ENCODE data around the gene P2RY14.
"Not testable (repeated sequence)": the region's sequence is repeated elsewhere in the genome, so short reads cannot be mapped to it uniquely, and the experiment has no call there.

Gene P2RY14

GRCh38 chr3:151259664-151260063 is 18.7 kb downstream of the P2RY14 start:
- DNase-seq (ENCODE audit: low read depth) = peak; percentile 77

GRCh38 chr3:151256749-151257148 is 21.6 kb downstream of the P2RY14 start:
- DNase-seq (ENCODE audit: low read depth) = no peak

GRCh38 chr3:151248772-151249337 is 29.5 kb downstream of the P2RY14 start:
- DNase-seq (ENCODE audit: low read depth) = no peak

- DNase-seq (ENCODE audit: low read depth) = not testable (repeated sequence)
Observed at GRCh38 chr3:151242006-151242405, 36.3 kb downstream of the P2RY14 start.

GRCh38 chr3:151236736-151237135 is 41.6 kb downstream of the P2RY14 start:
- peak; percentile 74 for DNase-seq (ENCODE audit: low read depth)

- DNase-seq (ENCODE audit: low read depth) = no peak
Observed at GRCh38 chr3:151236316-151236715, 42.0 kb downstream of the P2RY14 start.

GRCh38 chr3:151234825-151235224 is 43.5 kb downstream of the P2RY14 start:
- no peak for DNase-seq (ENCODE audit: low read depth)

GRCh38 chr3:151232991-151233390 is 45.4 kb downstream of the P2RY14 start:
- DNase-seq (ENCODE audit: low read depth) = no peak

- DNase-seq (ENCODE audit: low read depth) = not testable (repeated sequence)
Observed at GRCh38 chr3:151232403-151232802, 45.9 kb downstream of the P2RY14 start.

- no peak for DNase-seq (ENCODE audit: low read depth)
Observed at GRCh38 chr3:151230646-151231045, 47.7 kb downstream of the P2RY14 start.

- DNase-seq (ENCODE audit: low read depth) = peak; percentile 83
Observed at GRCh38 chr3:151228666-151229040, 49.7 kb downstream of the P2RY14 start.

GRCh38 chr3:151227807-151228665 is 50.3 kb downstream of the P2RY14 start:
- DNase-seq (ENCODE audit: low read depth) = peak; percentile 94

- DNase-seq (ENCODE audit: low read depth) = peak; percentile 40
Observed at GRCh38 chr3:151227266-151227806, 51.0 kb downstream of the P2RY14 start.

GRCh38 chr3:151226825-151227224 is 51.5 kb downstream of the P2RY14 start:
- no peak for DNase-seq (ENCODE audit: low read depth)

GRCh38 chr3:151226088-151226563 is 52.2 kb downstream of the P2RY14 start:
- DNase-seq (ENCODE audit: low read depth) = peak; percentile 97

- DNase-seq (ENCODE audit: low read depth) = no peak
Observed at GRCh38 chr3:151225040-151225975, 53.0 kb downstream of the P2RY14 start.

GRCh38 chr3:151224268-151224866 is 54.0 kb downstream of the P2RY14 start:
- DNase-seq (ENCODE audit: low read depth) = no peak

- DNase-seq (ENCODE audit: low read depth) = peak; percentile 84
Observed at GRCh38 chr3:151219056-151219455, 59.3 kb downstream of the P2RY14 start.

GRCh38 chr3:151218136-151218535 is 60.2 kb downstream of the P2RY14 start:
- no peak for DNase-seq (ENCODE audit: low read depth)

GRCh38 chr3:151216641-151217607 is 61.4 kb downstream of the P2RY14 start:
- DNase-seq (ENCODE audit: low read depth) = peak; percentile 28

All from iris pigment epithelial cell (primary cell).